Nephron progenitor cell (in vitro differentiated cells): Measurements from ENCODE around the gene KIF26B.

Experiments
- DNase-seq: peaks from one replicate; pipeline ENCODE4 v3.0.0; 2021
- H3K27ac Mint-ChIP-seq: 2 replicates; pipeline ENCODE4 v1.8.0; 2021; ENCODE audit warnings: mild to moderate bottlenecking, moderate library complexity, mixed read lengths
- H3K27me3 Mint-ChIP-seq: 2 replicates; pipeline ENCODE4 v1.8.0; 2021; ENCODE audit warnings: mild to moderate bottlenecking, low read depth, mixed read lengths; ENCODE audit not compliant: poor library complexity
- H3K36me3 Mint-ChIP-seq: 2 replicates; pipeline ENCODE4 v1.8.0; 2021; ENCODE audit warnings: low read depth, mixed read lengths
- H3K4me1 Mint-ChIP-seq: 2 replicates; pipeline ENCODE4 v1.8.0; 2021; ENCODE audit warnings: mixed read lengths
- H3K4me3 Mint-ChIP-seq: 2 replicates; pipeline ENCODE4 v1.8.0; 2021; ENCODE audit warnings: mild to moderate bottlenecking, moderate library complexity, mixed read lengths
- H3K9me3 Mint-ChIP-seq: 2 replicates; pipeline ENCODE4 v1.8.0; 2021; ENCODE audit warnings: mild to moderate bottlenecking, moderate library complexity, mixed read lengths
- TF ChIP-seq, protein P1 (sequence below): fragments of 200-600 bp; sonication (generic); IDR thresholded peaks from 2 replicates; pipeline ENCODE4 v1.5.0; 2021; ENCODE audit warnings: antibody characterized with exemption

The KIF26B gene

DNA sequence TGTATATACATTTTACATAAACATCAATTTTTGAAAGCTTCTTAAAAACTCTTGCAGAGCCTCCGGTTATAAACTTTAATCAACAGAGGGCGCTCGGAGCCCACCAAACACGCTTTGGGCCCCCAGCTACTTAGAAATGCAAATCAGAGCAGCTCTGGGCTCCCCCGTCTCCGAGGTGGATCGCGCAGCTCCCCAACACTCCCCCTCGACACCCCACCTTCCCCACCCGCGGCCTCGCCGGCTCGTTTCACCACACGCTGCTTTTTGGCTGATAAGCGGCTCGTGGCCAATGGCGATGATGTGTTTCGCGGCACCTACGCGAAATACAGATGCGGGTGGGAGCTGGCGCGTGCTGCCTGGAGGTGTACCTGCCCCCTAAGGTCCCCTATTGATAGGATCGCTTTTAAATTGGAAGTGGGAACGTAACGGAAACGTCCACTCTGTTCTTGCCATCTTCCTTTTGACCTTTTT, 1.7 kb upstream of the KIF26B start:
- H3K36me3 Mint-ChIP-seq, result peaks cover 9% of the 10 kb centered on the region
- H3K27ac Mint-ChIP-seq, result no peak overlapping the region
- H3K9me3 Mint-ChIP-seq, result peaks cover 3% of the 10 kb centered on the region
- H3K4me1 Mint-ChIP-seq, result peaks cover 13% of the 10 kb centered on the region
- peak overlapping the region; percentile 86 for H3K4me3 Mint-ChIP-seq
- DNase-seq, result peak; percentile 73
- TF ChIP-seq, protein P1, sequence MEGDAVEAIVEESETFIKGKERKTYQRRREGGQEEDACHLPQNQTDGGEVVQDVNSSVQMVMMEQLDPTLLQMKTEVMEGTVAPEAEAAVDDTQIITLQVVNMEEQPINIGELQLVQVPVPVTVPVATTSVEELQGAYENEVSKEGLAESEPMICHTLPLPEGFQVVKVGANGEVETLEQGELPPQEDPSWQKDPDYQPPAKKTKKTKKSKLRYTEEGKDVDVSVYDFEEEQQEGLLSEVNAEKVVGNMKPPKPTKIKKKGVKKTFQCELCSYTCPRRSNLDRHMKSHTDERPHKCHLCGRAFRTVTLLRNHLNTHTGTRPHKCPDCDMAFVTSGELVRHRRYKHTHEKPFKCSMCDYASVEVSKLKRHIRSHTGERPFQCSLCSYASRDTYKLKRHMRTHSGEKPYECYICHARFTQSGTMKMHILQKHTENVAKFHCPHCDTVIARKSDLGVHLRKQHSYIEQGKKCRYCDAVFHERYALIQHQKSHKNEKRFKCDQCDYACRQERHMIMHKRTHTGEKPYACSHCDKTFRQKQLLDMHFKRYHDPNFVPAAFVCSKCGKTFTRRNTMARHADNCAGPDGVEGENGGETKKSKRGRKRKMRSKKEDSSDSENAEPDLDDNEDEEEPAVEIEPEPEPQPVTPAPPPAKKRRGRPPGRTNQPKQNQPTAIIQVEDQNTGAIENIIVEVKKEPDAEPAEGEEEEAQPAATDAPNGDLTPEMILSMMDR, result peak; percentile 72
- peaks cover 9% of the 10 kb centered on the region for H3K27me3 Mint-ChIP-seq

DNA sequence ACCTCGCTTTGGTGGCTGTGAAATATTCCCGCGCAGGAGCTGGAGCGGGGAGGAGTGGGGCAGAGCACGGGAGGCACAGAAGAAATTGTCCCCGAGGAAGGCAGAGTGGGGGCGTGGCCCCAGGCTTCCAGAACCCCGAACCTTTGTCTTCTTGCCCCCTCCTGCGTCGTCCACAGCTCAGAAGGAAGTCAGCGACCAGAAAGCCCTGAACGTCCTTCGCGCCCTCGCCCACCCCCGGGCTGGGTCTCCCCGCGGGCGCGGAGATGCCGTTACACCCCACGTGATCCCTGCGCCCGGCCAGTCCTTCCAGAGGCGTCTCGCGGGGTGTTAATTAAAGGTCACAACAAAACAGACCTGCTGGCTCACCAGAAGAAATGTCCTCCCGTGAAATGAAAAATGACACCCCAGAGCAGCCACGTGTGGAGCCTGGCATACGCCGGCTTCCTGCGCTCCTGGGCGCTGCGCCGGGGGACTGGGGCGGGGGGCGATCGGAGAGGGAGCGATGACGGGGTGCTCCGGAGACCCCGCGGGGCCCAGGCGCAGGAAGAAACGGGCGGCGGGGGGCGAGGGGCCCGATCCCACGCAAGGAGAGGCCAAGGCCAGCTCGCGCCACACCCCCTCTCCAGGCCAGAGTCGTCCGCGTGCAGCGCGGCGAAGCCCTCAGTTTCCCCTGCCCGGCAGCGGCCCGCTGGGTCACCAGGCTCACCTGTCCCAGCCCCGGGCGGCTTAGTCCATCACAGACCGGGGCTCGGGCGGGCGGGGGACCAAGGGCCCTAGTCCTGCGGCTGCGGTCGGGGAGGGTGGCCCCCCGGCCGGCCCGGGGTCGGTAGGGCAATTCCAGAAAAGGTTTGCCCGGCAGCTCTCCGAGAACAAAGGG, 995 bp upstream of the KIF26B start:
- DNase-seq, result peak; percentile 58
- peaks cover 11% of the 10 kb centered on the region for H3K36me3 Mint-ChIP-seq
- peaks cover 8% of the 10 kb centered on the region for H3K27me3 Mint-ChIP-seq
- H3K4me1 Mint-ChIP-seq, result peaks cover 20% of the 10 kb centered on the region
- H3K9me3 Mint-ChIP-seq, result peaks cover 3% of the 10 kb centered on the region
- no peak overlapping the region for H3K27ac Mint-ChIP-seq
- peak overlapping the region; percentile 86 for H3K4me3 Mint-ChIP-seq
- TF ChIP-seq, protein P1, result no peak

DNA sequence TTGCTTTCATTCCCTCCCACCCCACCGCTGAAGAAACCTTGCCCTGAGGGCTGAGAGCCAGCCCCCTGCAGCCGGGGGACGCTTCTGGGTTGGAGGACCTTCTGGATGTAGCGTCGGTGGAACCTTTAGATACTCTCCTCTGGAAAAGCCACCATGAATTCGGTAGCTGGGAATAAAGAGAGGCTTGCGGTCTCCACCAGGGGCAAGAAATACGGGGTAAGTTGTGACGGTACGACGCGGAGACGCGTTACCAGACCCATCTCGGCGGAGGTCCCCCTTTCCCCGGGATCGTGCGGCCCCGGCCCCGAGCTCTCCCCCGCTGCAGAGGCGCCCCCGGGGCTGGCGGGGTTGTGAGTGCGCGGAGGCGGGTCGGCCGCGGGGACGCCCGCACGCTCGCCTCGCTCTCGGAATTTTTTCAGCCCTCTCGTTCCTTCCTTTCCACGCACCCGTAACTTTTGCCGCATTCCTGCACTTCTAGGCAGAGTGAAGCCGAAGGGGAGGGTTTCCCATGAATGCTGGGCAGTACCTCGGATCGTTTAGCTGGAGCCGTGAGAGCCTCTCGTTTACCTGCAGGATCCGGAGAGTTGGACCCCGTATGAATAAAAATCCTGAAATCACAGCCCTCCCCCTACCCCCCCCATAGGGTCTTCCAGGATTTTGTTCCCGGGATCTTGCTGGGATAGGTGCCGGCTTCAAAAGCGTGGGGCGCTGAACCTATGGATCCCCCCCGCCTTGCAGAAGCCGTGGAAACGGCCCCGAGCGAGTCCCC, 671 bp downstream of the KIF26B start:
- Mint-ChIP-seq H3K4me1 (peaks cover 35% of the 10 kb centered on the region), H3K9me3 (peaks cover under 1% of the 10 kb centered on the region), H3K36me3 (peaks cover 17% of the 10 kb centered on the region), H3K4me3 (peak overlapping the region; percentile 96), H3K27ac (peak overlapping the region; percentile 97), H3K27me3 (peaks cover 8% of the 10 kb centered on the region)
- peak; percentile 65 for DNase-seq
- TF ChIP-seq, protein P1, result no peak

DNA sequence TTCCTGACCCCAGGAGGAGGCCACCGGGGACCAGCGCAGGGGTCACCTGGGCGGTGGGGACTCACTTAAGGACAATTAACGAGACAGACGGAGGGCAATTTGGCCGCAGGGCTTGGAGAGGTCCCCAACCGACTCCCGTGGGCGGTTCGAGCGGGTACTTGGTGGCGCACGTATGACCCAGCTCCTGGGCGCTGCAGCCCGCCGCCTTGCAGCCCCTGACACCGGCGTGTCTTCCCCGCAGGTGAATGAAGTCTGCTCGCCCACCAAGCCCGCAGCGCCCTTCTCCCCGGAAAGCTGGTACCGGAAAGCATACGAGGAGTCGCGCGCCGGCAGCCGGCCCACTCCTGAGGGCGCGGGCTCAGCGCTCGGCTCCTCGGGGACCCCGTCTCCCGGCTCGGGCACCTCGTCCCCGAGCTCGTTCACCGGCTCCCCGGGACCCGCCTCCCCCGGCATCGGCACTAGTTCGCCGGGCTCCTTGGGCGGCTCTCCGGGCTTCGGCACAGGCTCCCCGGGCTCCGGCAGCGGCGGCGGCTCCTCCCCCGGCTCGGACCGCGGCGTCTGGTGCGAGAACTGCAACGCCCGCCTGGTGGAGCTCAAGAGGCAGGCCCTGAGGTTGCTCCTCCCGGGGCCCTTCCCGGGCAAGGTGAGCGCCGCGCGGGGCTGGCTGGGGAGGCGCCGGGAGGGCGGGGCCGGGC, 1.4 kb downstream of the KIF26B start:
- Mint-ChIP-seq H3K27ac (peak overlapping the region; percentile 27), H3K36me3 (peaks cover 17% of the 10 kb centered on the region), H3K4me3 (peak overlapping the region; percentile 96), H3K4me1 (peaks cover 38% of the 10 kb centered on the region), H3K27me3 (peaks cover 8% of the 10 kb centered on the region), H3K9me3 (no peaks in the 10 kb centered on the region)
- peak; percentile 92 for DNase-seq
- TF ChIP-seq, protein P1, result peak; percentile 71

DNA sequence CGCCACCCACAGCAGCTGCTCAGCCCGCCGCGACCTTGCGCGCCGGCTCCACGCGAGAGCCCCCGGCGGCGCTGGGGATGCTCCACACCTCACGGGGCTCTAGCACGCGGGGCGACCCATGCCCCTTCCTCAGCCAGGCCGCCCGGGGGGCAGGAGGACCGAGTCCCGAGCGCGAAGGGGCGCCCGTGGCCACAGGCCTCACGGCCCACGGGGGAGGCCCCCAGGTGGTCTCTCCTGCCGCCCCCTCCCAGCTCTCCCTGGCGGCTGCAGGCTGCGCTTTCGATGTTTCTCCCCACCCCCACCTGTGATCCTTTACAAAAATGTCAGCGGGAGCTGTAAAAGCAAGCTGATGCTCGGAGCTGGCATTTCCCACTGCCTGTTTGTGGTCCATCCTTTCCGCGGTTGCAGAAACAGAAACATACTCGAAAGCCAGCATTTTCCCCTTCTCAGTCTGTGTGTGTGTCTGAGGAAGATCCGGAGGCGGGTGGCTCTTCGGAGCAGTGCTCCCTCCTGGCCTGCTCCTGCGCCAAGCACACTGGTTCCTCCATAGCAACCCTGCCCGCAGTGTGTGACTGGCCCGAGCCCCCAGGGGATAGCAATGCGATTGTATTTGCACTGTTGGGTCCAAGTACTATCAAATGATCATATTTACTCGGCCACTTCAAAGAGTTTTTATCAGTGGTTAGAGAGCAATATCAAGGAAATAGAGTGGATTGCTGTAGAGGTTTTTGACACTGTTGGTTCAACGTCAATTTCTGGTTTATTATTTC, 2.1 kb downstream of the KIF26B start:
- peaks cover 12% of the 10 kb centered on the region for H3K27me3 Mint-ChIP-seq
- H3K9me3 Mint-ChIP-seq, result no peaks in the 10 kb centered on the region

More for the DNA sequence above, 2.1 kb downstream of the KIF26B start:
- TF ChIP-seq, protein P1, result no peak
- Mint-ChIP-seq H3K4me1 (peaks cover 44% of the 10 kb centered on the region), H3K4me3 (peak overlapping the region; percentile 93), H3K36me3 (peaks cover 22% of the 10 kb centered on the region), H3K27ac (peak overlapping the region; percentile 29)
- DNase-seq, result peak; percentile 43
